Measurements from ENCODE around the gene REEP1.

REEP1 gene

GRCh38 chr2:86211796-86212188 is 125.6 kb downstream of the REEP1 start:
- no peak for DNase-seq (ENCODE audit: low read depth)
- TF ChIP-seq CTCF (conservative IDR thresholded peaks at IDR 0.05; ENCODE audit: control insufficient read depth, insufficient read depth, low read depth, low read length), result no peak
- H3K4me3 ChIP-seq (ENCODE audit: control insufficient read depth, low read depth, low read length), result no peak overlapping the region

- H3K4me3 ChIP-seq (ENCODE audit: control insufficient read depth, low read depth, low read length), result no peak overlapping the region
- TF ChIP-seq CTCF (conservative IDR thresholded peaks at IDR 0.05; ENCODE audit: control insufficient read depth, insufficient read depth, low read depth, low read length), result no peak
- DNase-seq (ENCODE audit: low read depth), result no peak
Observed at GRCh38 chr2:86211033-86211795, 126.2 kb downstream of the REEP1 start.

- H3K4me3 ChIP-seq (ENCODE audit: control insufficient read depth, low read depth, low read length), result no peak overlapping the region
- no peak for DNase-seq (ENCODE audit: low read depth)
- TF ChIP-seq CTCF (conservative IDR thresholded peaks at IDR 0.05; ENCODE audit: control insufficient read depth, insufficient read depth, low read depth, low read length), result no peak
Observed at GRCh38 chr2:86204458-86204857, 133.0 kb downstream of the REEP1 start.

GRCh38 chr2:86203614-86204013 is 133.8 kb downstream of the REEP1 start:
- TF ChIP-seq CTCF (conservative IDR thresholded peaks at IDR 0.05; ENCODE audit: control insufficient read depth, insufficient read depth, low read depth, low read length), result no peak
- H3K4me3 ChIP-seq (ENCODE audit: control insufficient read depth, low read depth, low read length), result no peak overlapping the region
- DNase-seq (ENCODE audit: low read depth), result no peak

- TF ChIP-seq CTCF (conservative IDR thresholded peaks at IDR 0.05; ENCODE audit: control insufficient read depth, insufficient read depth, low read depth, low read length), result no peak
Observed at GRCh38 chr2:86202702-86203101, 134.7 kb downstream of the REEP1 start.

GRCh38 chr2:86202336-86202692 is 135.1 kb downstream of the REEP1 start:
- no peak overlapping the region for H3K4me3 ChIP-seq (ENCODE audit: control insufficient read depth, low read depth, low read length)
- DNase-seq (ENCODE audit: low read depth), result no peak
- no peak for TF ChIP-seq CTCF (conservative IDR thresholded peaks at IDR 0.05; ENCODE audit: control insufficient read depth, insufficient read depth, low read depth, low read length)

More at GRCh38 chr2:86202702-86203101, 134.7 kb downstream of the REEP1 start:
- no peak overlapping the region for H3K4me3 ChIP-seq (ENCODE audit: control insufficient read depth, low read depth, low read length)
- no peak for DNase-seq (ENCODE audit: low read depth)
